Thyroid gland (tissue), 4 donors: Measurements from ENCODE around the gene SLC6A9.

Experiments
- CTCF ChIP-seq, 6 experiments: fragments of 200-600 bp in 3 of 6; fragments of 450-650 bp in 3 of 6; sonication (generic) in 3 of 6; IDR thresholded peaks; one replicate each; pipeline ENCODE4 v1.5.1; 2016 to 2019; ENCODE audit warnings: antibody characterized with exemption in 6 of 6, mild to moderate bottlenecking in 2 of 6, inconsistent platforms in 1 of 6, moderate library complexity in 1 of 6
- POLR2A ChIP-seq, 2 donors: fragments of 450-650 bp; IDR thresholded peaks; one replicate each; pipeline ENCODE4 v1.6.1; 2017; ENCODE audit warnings: antibody characterized with exemption in 2 of 2, mild to moderate bottlenecking in 2 of 2, moderate library complexity in 1 of 2

GRCh38 chr1:44010935-44011471 is 20.3 kb downstream of the SLC6A9 start:
- TF ChIP-seq CTCF (IDR thresholded peaks at IDR 0.05): no peak
- no peak for TF ChIP-seq POLR2A (IDR thresholded peaks at IDR 0.05)
